Activated CD4-positive, alpha-beta T cell treated with anti-CD3 and anti-CD28 coated beads, Interleukin-2, amount 50 U/mL, for 1 hour (primary cell): Measurements from ENCODE around the gene VDR.
"Not testable (repeated sequence)": the region's sequence is repeated elsewhere in the genome, so short reads cannot be mapped to it uniquely, and the experiment has no call there.

Experiments used
- DNase-seq: peaks from one replicate; pipeline ENCODE4 v3.0.0-alpha.2; 2020

Gene VDR

GRCh38 chr12:47843226-47843980 is 61.4 kb downstream of the VDR start:
- no peak for DNase-seq

- DNase-seq = not testable (repeated sequence)
Observed at GRCh38 chr12:47842543-47842942, 62.3 kb downstream of the VDR start.

- DNase-seq = no peak
Observed at GRCh38 chr12:47841910-47842309, 62.9 kb downstream of the VDR start.

GRCh38 chr12:47841501-47841900 is 63.3 kb downstream of the VDR start:
- no peak for DNase-seq

GRCh38 chr12:47840571-47840970 is 64.2 kb downstream of the VDR start:
- DNase-seq = no peak

- DNase-seq = no peak
Observed at GRCh38 chr12:47839214-47839876, 65.4 kb downstream of the VDR start.

GRCh38 chr12:47838286-47838931 is 66.4 kb downstream of the VDR start:
- DNase-seq = peak; percentile 39

GRCh38 chr12:47837190-47838171 is 67.3 kb downstream of the VDR start:
- peak; percentile 67 for DNase-seq

- DNase-seq = no peak
Observed at GRCh38 chr12:47835831-47836155, 69.0 kb downstream of the VDR start.

GRCh38 chr12:47835006-47835830 is 69.6 kb downstream of the VDR start:
- no peak for DNase-seq

GRCh38 chr12:47834199-47834903 is 70.4 kb downstream of the VDR start:
- DNase-seq = no peak

GRCh38 chr12:47833591-47834012 is 71.2 kb downstream of the VDR start:
- DNase-seq = no peak

GRCh38 chr12:47832263-47832933 is 72.4 kb downstream of the VDR start:
- DNase-seq = no peak

- no peak for DNase-seq
Observed at GRCh38 chr12:47829584-47829983, 75.2 kb downstream of the VDR start.

- no peak for DNase-seq
Observed at GRCh38 chr12:47828976-47829482, 75.8 kb downstream of the VDR start.

GRCh38 chr12:47828008-47828975 is 76.5 kb downstream of the VDR start:
- DNase-seq = no peak

- no peak for DNase-seq
Observed at GRCh38 chr12:47825173-47825639, 79.6 kb downstream of the VDR start.

GRCh38 chr12:47824635-47825034 is 80.2 kb downstream of the VDR start:
- no peak for DNase-seq

- peak; percentile 43 for DNase-seq
Observed at GRCh38 chr12:47824198-47824597, 80.6 kb downstream of the VDR start.
